Activated T-helper 1 cell treated with Interleukin-2 at 50 U/mL for 16 hours (primary cell): Measurements from ENCODE around the gene IRX3.
"Not testable (repeated sequence)": the region's sequence is repeated elsewhere in the genome, so short reads cannot be mapped to it uniquely, and the experiment has no call there.

Experiments used
- DNase-seq: peaks from one replicate; pipeline ENCODE4 v3.0.0-alpha.2; 2020; ENCODE audit warnings: low read depth

Gene IRX3

GRCh38 chr16:54275956-54276355 lies 10.6 kb downstream of the IRX3 start:
- DNase-seq: no peak

GRCh38 chr16:54273566-54273965 lies 13.0 kb downstream of the IRX3 start:
- no peak for DNase-seq

- no peak for DNase-seq
Measured at GRCh38 chr16:54270711-54271110, 15.9 kb downstream of the IRX3 start.

GRCh38 chr16:54269461-54269860 lies 17.1 kb downstream of the IRX3 start:
- no peak for DNase-seq

- no peak for DNase-seq
Measured at GRCh38 chr16:54268766-54269165, 17.8 kb downstream of the IRX3 start.

- no peak for DNase-seq
Measured at GRCh38 chr16:54268340-54268739, 18.2 kb downstream of the IRX3 start.

GRCh38 chr16:54266363-54266955 lies 20.1 kb downstream of the IRX3 start:
- no peak for DNase-seq

- no peak for DNase-seq
Measured at GRCh38 chr16:54265575-54266107, 20.9 kb downstream of the IRX3 start.

GRCh38 chr16:54253118-54253517 lies 33.5 kb downstream of the IRX3 start:
- DNase-seq: no peak

GRCh38 chr16:54248863-54249710 lies 37.5 kb downstream of the IRX3 start:
- no peak for DNase-seq

GRCh38 chr16:54247705-54248104 lies 38.9 kb downstream of the IRX3 start:
- not testable (repeated sequence) for DNase-seq

- no peak for DNase-seq
Measured at GRCh38 chr16:54246454-54246821, 40.1 kb downstream of the IRX3 start.

- no peak for DNase-seq
Measured at GRCh38 chr16:54245788-54246453, 40.7 kb downstream of the IRX3 start.

- no peak for DNase-seq
Measured at GRCh38 chr16:54244061-54244886, 42.3 kb downstream of the IRX3 start.

GRCh38 chr16:54243202-54243601 lies 43.4 kb downstream of the IRX3 start:
- DNase-seq: no peak

GRCh38 chr16:54242199-54242598 lies 44.4 kb downstream of the IRX3 start:
- no peak for DNase-seq

- DNase-seq: no peak
Measured at GRCh38 chr16:54241525-54241924, 45.1 kb downstream of the IRX3 start.

GRCh38 chr16:54240271-54241129 lies 46.1 kb downstream of the IRX3 start:
- no peak for DNase-seq

- DNase-seq: no peak
Measured at GRCh38 chr16:54239456-54239855, 47.1 kb downstream of the IRX3 start.

- no peak for DNase-seq
Measured at GRCh38 chr16:54236773-54237172, 49.8 kb downstream of the IRX3 start.

- no peak for DNase-seq
Measured at GRCh38 chr16:54233615-54234014, 53.0 kb downstream of the IRX3 start.
